Measurements from ENCODE around the gene TOGARAM2.

DNA sequence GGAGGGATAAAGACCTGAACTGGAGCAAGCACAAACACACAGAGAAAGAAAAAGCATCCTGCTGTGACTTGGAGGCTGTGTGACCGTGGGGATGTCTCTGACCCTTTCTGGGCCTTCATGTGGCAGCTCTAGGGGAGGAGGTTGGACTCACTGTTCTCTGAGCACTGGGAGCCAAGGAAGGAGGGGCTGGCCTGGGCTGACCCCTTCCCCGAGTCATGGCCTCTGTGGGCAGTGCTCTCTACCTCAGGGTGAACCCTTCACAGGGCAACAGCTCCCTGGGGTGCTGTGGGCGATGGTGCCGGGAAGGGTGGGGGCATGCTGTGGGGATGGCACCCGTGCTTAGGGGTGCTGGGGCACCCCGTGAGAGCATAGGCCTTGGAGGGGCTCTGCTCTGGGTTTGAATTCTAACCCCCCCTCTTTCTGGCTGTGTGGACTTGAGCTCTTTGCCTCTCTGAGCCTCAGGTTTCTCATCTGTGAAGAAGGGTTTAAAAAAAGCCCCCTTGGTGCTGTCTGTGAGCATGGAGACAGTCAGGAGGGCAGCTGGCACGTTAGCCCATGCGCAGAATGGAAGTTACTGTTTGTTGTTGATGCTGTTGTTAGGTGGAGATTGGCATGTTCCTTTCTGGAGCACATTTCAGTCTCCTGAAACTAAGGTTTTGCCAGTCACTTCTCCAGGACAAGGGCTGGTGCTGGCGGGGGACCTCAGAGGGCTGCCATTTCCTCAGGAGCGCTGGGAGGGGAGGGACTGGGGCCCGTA, 700 bp downstream of the TOGARAM2 start:
- TF ChIP-seq ARNTL (CRISPR knock-in tag; IDR thresholded peaks at IDR 0.05; ENCODE audit: borderline replicate concordance, low read depth) (no peak), ZNF8 (CRISPR knock-in tag; IDR thresholded peaks at IDR 0.05) (no peak), ZC3H10 (CRISPR knock-in tag; IDR thresholded peaks at IDR 0.05) (no peak), BACH2 (CRISPR knock-in tag; IDR thresholded peaks at IDR 0.05; ENCODE audit: borderline replicate concordance) (no peak), ZFP3 (CRISPR knock-in tag; IDR thresholded peaks at IDR 0.05) (no peak), ESRRG (CRISPR knock-in tag; IDR thresholded peaks at IDR 0.05) (no peak), OSR1 (CRISPR knock-in tag; IDR thresholded peaks at IDR 0.05) (no peak), RARB (CRISPR knock-in tag; IDR thresholded peaks at IDR 0.05) (no peak), ZFP30 (CRISPR knock-in tag; IDR thresholded peaks at IDR 0.05) (no peak), TCF4 (CRISPR knock-in tag; IDR thresholded peaks at IDR 0.05; ENCODE audit: borderline replicate concordance) (no peak)
- TF ChIP-seq, protein P1, sequence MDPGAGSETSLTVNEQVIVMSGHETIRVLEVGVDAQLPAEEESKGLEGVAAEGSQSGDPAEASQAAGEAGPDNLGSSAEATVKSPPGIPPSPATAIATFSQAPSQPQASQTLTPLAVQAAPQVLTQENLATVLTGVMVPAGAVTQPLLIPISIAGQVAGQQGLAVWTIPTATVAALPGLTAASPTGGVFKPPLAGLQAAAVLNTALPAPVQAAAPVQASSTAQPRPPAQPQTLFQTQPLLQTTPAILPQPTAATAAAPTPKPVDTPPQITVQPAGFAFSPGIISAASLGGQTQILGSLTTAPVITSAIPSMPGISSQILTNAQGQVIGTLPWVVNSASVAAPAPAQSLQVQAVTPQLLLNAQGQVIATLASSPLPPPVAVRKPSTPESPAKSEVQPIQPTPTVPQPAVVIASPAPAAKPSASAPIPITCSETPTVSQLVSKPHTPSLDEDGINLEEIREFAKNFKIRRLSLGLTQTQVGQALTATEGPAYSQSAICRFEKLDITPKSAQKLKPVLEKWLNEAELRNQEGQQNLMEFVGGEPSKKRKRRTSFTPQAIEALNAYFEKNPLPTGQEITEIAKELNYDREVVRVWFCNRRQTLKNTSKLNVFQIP (CRISPR knock-in tag; IDR thresholded peaks at IDR 0.05; ENCODE audit: borderline replicate concordance, low read depth), result no peak
- TF ChIP-seq, protein P2, sequence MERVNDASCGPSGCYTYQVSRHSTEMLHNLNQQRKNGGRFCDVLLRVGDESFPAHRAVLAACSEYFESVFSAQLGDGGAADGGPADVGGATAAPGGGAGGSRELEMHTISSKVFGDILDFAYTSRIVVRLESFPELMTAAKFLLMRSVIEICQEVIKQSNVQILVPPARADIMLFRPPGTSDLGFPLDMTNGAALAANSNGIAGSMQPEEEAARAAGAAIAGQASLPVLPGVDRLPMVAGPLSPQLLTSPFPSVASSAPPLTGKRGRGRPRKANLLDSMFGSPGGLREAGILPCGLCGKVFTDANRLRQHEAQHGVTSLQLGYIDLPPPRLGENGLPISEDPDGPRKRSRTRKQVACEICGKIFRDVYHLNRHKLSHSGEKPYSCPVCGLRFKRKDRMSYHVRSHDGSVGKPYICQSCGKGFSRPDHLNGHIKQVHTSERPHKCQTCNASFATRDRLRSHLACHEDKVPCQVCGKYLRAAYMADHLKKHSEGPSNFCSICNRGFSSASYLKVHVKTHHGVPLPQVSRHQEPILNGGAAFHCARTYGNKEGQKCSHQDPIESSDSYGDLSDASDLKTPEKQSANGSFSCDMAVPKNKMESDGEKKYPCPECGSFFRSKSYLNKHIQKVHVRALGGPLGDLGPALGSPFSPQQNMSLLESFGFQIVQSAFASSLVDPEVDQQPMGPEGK (CRISPR knock-in tag; IDR thresholded peaks at IDR 0.05; ENCODE audit: borderline replicate concordance), result no peak
- TF ChIP-seq, protein P3, sequence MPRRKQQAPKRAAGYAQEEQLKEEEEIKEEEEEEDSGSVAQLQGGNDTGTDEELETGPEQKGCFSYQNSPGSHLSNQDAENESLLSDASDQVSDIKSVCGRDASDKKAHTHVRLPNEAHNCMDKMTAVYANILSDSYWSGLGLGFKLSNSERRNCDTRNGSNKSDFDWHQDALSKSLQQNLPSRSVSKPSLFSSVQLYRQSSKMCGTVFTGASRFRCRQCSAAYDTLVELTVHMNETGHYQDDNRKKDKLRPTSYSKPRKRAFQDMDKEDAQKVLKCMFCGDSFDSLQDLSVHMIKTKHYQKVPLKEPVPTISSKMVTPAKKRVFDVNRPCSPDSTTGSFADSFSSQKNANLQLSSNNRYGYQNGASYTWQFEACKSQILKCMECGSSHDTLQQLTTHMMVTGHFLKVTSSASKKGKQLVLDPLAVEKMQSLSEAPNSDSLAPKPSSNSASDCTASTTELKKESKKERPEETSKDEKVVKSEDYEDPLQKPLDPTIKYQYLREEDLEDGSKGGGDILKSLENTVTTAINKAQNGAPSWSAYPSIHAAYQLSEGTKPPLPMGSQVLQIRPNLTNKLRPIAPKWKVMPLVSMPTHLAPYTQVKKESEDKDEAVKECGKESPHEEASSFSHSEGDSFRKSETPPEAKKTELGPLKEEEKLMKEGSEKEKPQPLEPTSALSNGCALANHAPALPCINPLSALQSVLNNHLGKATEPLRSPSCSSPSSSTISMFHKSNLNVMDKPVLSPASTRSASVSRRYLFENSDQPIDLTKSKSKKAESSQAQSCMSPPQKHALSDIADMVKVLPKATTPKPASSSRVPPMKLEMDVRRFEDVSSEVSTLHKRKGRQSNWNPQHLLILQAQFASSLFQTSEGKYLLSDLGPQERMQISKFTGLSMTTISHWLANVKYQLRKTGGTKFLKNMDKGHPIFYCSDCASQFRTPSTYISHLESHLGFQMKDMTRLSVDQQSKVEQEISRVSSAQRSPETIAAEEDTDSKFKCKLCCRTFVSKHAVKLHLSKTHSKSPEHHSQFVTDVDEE (CRISPR knock-in tag; IDR thresholded peaks at IDR 0.05), result no peak
- TF ChIP-seq, protein P4, sequence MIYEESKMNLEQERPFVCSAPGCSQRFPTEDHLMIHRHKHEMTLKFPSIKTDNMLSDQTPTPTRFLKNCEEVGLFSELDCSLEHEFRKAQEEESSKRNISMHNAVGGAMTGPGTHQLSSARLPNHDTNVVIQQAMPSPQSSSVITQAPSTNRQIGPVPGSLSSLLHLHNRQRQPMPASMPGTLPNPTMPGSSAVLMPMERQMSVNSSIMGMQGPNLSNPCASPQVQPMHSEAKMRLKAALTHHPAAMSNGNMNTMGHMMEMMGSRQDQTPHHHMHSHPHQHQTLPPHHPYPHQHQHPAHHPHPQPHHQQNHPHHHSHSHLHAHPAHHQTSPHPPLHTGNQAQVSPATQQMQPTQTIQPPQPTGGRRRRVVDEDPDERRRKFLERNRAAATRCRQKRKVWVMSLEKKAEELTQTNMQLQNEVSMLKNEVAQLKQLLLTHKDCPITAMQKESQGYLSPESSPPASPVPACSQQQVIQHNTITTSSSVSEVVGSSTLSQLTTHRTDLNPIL (CRISPR knock-in tag; IDR thresholded peaks at IDR 0.05; ENCODE audit: low read depth), result no peak
